ENCODE results near the gene FOXA1.

The FOXA1 gene

DNA sequence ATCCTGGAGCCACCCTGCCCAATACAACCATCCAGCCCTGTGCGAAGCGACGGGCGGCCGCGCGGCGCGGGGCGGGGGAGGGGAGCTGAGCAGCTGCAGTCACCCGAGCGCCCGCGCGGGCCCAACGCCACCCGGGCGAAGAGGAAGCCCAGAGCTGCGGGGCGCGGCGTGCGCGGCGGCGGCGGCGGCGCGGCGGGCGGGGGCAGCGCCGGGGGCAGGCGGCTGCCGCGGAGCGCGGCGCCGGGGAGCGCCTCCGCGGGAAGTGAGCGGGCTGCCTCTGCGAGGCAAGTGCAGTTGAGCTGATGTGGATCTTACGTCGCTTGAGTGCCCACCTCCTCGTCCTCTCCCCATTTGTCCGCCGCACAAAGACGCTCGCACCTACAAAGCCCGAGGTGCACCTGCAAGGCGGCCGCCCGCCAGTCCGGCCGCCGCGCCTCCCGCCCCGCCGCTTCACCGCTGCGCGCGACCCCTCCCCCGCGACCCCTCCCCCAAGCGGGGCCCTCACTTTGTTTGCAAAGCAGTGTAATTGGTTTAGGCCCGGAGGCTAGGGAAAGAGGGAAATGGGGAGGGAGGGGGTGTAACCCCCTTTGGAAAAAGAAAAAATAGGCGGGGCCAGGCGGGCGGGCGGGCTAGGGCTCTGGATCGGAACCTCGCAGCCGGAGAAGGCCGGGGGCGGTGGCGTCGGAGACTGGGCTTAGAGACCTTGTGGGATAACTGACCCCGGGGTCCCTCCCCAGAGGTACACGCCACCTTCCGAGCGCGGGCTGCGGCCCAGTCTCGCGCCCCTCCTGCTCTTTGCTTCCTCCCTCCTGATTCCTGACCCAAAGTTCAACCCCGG is at the start of gene FOXA1, which contains the start of gene TTC6:
FOXA1 (minus strand) TSS at position 279 of the 838 bp plus-strand sequence; CDS start at position 2, 277 bp downstream.
TTC6 (plus strand) TSS at position 659 of the 838 bp plus-strand sequence. CDS start 26,436 bp downstream, outside the sequence.
- H3K27me3 Mint-ChIP-seq: peaks cover 81% of the 10 kb centered on the region
- H3K27ac Mint-ChIP-seq: peak within 1 kb of the TSS; percentile 82
- peaks cover 33% of the 10 kb centered on the region for H3K4me1 Mint-ChIP-seq (ENCODE audit: low read depth)
- peaks cover 22% of the 10 kb centered on the region for H3K36me3 Mint-ChIP-seq (ENCODE audit: low read depth)
- peaks cover 3% of the 10 kb centered on the region for H3K9me3 Mint-ChIP-seq
- H3K4me3 Mint-ChIP-seq: peak within 1 kb of the TSS; percentile 76

DNA sequence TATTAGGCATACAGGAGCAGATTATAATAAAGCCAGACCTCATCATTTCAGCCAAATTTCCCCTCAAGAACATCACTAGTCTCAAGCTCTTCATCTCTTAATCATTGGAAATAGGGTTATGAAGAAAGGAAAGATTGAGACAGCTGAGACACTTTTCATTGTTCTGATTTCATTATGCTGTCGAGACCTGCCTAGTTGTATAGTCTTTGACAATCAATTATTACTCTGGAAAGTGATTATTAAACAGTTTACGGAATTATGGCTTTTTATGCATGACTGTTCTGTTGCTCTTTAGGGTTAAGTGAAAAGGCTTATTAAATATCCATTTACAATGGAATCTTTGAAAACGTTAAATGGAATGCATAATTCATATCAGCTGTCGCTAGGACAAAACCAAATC is 48.7 kb upstream of the FOXA1 start:
- H3K4me3 Mint-ChIP-seq: no peak overlapping the region
- no peaks in the 10 kb centered on the region for H3K4me1 Mint-ChIP-seq (ENCODE audit: low read depth)
- H3K36me3 Mint-ChIP-seq (ENCODE audit: low read depth): no peaks in the 10 kb centered on the region
- H3K27ac Mint-ChIP-seq: no peak overlapping the region
- H3K9me3 Mint-ChIP-seq: no peaks in the 10 kb centered on the region
- no peaks in the 10 kb centered on the region for H3K27me3 Mint-ChIP-seq

DNA sequence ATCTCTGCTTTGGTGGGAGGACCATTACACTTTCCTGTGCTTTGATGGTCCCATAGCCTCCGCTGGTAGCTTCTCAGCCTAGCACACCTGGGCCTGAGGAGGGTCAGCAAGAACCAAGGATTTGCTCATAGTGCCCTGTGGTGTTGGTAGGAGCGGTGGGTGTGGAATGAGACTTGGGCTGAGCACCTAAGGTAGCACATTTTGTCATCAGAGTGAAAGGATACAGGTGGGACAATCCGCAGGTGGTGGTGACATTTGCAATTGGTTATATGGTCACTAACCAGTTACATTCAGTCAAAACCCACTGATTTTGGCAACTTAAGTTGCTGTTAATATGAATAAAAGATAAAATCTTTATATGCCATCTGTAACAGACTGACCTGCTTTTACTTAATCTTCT is 47.1 kb upstream of the FOXA1 start:
- Mint-ChIP-seq H3K27ac (no peak overlapping the region), H3K36me3 (ENCODE audit: low read depth) (no peaks in the 10 kb centered on the region), H3K4me3 (no peak overlapping the region), H3K4me1 (ENCODE audit: low read depth) (no peaks in the 10 kb centered on the region), H3K27me3 (no peaks in the 10 kb centered on the region), H3K9me3 (no peaks in the 10 kb centered on the region)

DNA sequence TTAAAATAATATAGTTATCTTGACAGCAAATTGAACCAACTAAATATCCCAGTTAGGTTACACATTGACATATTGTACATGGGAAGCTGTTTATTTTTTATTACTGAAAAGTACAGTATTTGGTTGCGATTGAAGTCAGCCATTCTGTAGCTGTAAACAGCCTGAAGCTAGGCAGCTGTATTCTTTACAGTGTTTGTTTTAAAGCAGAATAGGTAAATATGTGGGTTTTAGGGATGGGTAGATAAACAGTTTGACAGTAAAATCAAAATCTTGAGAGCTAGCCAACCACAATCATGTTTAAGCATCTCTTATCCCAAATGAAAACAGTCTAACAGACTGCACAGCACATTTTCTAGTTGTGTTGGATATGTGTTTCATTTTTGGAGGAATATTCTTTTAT is 46.1 kb upstream of the FOXA1 start:
- no peak overlapping the region for H3K27ac Mint-ChIP-seq
- H3K4me1 Mint-ChIP-seq (ENCODE audit: low read depth): no peaks in the 10 kb centered on the region
- no peaks in the 10 kb centered on the region for H3K36me3 Mint-ChIP-seq (ENCODE audit: low read depth)
- H3K27me3 Mint-ChIP-seq: no peaks in the 10 kb centered on the region
- H3K4me3 Mint-ChIP-seq: no peak overlapping the region
- H3K9me3 Mint-ChIP-seq: no peaks in the 10 kb centered on the region

DNA sequence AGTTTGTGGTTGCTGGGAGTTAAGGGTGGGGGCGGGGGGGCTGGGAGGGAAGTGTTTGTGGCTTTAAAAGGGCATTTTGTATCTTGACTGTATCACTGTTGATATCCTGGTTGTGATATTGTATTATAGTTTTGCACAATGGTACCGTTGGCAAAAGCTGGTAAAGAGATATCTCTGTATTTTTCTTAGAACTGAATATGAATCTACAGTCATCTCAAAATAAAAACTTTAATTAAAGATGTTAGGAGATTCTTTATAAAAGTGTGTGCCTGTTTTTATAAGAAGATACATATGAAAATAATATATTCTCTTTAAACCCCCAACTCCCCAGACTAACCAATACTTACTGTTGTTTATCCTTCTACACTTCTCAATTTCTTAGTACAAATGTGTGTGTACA is 43.5 kb upstream of the FOXA1 start:
- Mint-ChIP-seq H3K9me3 (peaks cover 10% of the 10 kb centered on the region), H3K36me3 (ENCODE audit: low read depth) (no peaks in the 10 kb centered on the region), H3K27ac (no peak overlapping the region), H3K27me3 (peaks cover 5% of the 10 kb centered on the region), H3K4me1 (ENCODE audit: low read depth) (no peaks in the 10 kb centered on the region), H3K4me3 (no peak overlapping the region)

DNA sequence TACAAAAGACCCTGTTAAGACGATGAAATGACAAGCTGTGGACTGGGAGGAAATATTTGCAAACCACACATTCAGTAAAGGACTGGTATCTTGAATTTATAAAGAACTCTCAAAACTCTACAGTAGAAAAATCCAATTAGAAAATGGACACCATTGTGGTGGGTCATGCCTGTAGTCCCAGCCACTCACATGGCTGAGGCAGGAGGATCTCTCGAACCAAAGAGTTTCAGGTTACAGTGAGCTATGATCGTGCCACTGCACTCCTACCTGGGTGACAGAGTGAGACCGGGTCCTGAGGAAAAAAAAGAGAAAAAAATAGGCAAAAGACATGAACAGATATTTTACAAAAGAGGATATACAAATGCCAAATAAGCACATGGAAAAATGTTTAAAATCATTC is 42.3 kb upstream of the FOXA1 start:
- Mint-ChIP-seq H3K4me1 (ENCODE audit: low read depth) (no peaks in the 10 kb centered on the region), H3K4me3 (no peak overlapping the region), H3K27me3 (peaks cover 5% of the 10 kb centered on the region), H3K9me3 (peaks cover 10% of the 10 kb centered on the region), H3K27ac (no peak overlapping the region), H3K36me3 (ENCODE audit: low read depth) (no peaks in the 10 kb centered on the region)

DNA sequence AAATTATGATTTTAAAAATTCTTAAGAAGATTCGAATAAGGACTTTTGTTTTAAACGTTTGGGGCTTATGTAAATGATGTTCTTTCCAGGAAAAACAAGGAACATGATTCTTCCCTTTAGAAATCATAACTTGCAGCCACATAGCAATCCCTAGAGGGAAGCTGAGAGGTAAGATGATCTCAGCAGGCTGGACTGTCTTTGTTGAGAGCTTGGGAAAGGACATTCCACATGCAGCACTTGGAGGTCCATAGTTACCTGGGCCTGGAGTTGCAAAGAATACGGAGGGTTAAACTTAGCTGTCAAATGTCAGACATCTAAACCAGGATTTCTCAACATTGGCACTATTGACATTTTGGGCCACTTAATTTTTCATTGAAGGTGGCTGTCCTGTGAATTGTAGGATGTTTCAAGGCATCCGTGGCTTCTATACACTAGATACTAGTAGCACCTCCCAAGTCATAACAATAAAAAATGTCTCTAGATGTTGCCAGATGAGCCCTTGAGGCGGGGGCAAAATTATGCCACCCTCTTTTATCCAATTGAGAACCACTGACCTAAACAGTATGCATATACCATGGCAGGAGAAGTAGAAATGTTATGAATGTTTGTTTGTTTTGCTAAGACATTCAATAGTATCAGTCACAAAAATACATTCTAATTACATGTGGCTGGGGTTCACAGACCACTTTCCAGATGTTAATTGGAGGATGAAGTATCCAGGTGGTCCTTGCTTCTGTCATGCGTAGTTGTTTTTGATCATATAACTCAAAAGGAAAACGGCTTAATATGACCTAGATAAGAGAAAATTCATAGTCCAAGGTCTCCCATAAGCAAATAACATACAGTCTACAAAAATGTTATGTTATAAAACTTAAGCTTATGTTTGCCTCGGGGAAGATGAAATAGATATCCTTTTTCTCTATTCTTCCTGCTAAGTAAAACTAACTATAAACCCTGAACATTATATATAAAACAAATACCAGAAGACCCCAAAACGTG is 30.8 kb upstream of the FOXA1 start:
- peaks cover 30% of the 10 kb centered on the region for H3K27me3 Mint-ChIP-seq
- peaks cover 6% of the 10 kb centered on the region for H3K9me3 Mint-ChIP-seq
- no peak overlapping the region for H3K4me3 Mint-ChIP-seq
- H3K4me1 Mint-ChIP-seq (ENCODE audit: low read depth): no peaks in the 10 kb centered on the region
- no peaks in the 10 kb centered on the region for H3K36me3 Mint-ChIP-seq (ENCODE audit: low read depth)
- no peak overlapping the region for H3K27ac Mint-ChIP-seq

DNA sequence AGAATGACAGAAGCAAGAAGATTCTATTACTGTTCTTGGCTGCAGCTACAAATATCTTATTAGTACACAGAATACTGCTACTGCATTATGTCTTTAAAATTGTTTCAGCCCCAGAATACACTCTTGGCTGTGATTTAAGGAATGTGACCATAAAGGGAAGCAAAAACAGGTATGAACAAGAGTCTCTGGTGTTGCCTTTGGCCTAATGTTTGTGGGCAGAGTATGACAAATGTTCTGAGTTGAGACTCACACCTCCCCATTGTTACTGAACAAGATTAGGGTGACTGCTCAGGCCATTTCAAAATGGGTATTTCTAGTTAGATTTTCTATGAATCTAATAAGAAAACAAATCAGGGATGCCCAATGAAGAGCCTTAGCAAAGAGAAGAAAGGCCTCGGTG is 28.9 kb upstream of the FOXA1 start:
- peaks cover 37% of the 10 kb centered on the region for H3K27me3 Mint-ChIP-seq
- H3K4me1 Mint-ChIP-seq (ENCODE audit: low read depth): no peaks in the 10 kb centered on the region
- no peak overlapping the region for H3K4me3 Mint-ChIP-seq
- no peak overlapping the region for H3K27ac Mint-ChIP-seq
- H3K36me3 Mint-ChIP-seq (ENCODE audit: low read depth): no peaks in the 10 kb centered on the region
- H3K9me3 Mint-ChIP-seq: peaks cover 2% of the 10 kb centered on the region

DNA sequence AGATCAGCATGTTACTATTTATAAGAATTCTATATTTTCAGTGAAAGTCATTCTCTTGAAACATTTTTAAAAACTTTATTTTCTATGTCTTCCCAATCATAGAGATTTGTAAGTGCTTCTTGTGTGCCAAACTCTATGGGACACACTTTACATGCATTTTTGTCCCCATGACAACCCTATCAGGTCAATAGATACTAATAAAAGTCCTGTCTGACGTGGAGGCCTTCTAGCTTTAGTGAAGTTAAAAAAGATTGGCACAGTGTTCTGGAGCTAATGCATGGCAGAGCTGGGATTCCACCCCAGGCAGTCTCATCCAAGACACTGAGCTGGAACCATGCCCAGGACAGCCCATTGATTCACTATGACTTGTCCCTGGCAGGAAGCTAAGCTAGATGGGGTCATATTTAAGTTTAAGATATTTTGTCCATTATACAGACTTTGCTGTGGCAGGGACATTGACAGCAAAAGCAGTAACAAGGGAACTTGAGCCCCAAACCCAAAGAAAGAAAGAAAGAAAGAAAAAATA is 28.4 kb upstream of the FOXA1 start:
- Mint-ChIP-seq H3K36me3 (ENCODE audit: low read depth) (no peaks in the 10 kb centered on the region), H3K4me3 (no peak overlapping the region), H3K27ac (no peak overlapping the region), H3K9me3 (peaks cover 6% of the 10 kb centered on the region), H3K4me1 (ENCODE audit: low read depth) (no peaks in the 10 kb centered on the region), H3K27me3 (peaks cover 37% of the 10 kb centered on the region)

DNA sequence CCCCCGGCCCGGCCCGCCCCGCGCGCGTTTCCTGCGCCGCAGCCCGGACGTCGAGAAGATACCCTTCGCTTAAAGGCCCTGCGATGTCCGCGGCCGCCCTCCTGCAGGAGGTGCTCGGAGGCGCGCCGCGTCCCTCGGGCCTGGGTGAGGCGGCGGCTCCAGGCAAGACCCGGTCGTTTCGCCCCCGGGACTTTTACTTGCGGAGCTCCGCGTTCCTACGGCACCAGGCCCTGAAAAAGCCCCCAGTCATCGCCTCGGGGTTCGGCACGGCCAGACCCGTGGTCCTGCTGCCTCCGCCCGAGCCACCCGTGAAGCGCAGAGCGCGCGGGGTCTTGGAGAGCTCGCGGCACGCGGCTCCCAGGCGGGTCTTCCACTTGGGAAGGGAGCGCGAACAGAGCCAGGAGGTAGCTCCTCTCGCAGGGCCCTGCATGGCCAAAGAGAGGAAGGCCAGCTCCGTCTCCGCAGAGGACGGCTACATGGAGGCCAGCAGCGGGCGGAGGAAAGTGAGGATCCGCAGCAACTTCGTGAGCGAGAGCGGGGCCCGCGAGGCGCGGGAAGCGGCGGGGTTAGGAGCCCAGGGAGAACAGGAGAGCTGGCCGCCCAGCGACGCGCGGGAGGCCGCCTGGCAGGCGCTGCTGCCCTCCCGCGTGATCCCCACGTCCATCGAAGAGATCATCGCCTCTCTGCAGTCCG is 27.3 kb upstream of the FOXA1 start:
- H3K4me1 Mint-ChIP-seq (ENCODE audit: low read depth): no peaks in the 10 kb centered on the region
- no peaks in the 10 kb centered on the region for H3K36me3 Mint-ChIP-seq (ENCODE audit: low read depth)
- no peak overlapping the region for H3K27ac Mint-ChIP-seq
- no peak overlapping the region for H3K4me3 Mint-ChIP-seq
- peaks cover 6% of the 10 kb centered on the region for H3K9me3 Mint-ChIP-seq
- H3K27me3 Mint-ChIP-seq: peaks cover 37% of the 10 kb centered on the region

DNA sequence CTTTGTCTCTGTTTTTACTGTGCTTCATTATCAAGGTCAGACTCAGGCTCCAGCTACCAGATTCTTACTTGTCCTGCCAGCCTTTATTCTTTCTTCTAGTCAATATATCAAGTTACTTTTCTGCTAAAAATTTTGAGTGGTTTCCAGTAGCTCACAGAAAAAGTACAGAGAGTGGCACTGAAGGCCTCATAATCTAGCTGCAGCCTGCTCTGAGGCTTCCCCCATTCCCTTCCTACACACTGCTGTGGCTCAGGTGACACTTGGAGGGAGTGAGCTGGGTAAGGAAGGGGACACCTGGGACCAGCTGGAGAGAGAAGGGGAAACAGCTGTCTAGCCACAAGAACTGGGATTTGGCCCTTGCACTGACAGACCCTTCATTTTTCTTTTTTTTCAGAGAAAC is 25.8 kb upstream of the FOXA1 start:
- Mint-ChIP-seq H3K27me3 (peaks cover 37% of the 10 kb centered on the region), H3K36me3 (ENCODE audit: low read depth) (no peaks in the 10 kb centered on the region), H3K27ac (no peak overlapping the region), H3K4me1 (ENCODE audit: low read depth) (no peaks in the 10 kb centered on the region), H3K4me3 (no peak overlapping the region), H3K9me3 (peaks cover 10% of the 10 kb centered on the region)

DNA sequence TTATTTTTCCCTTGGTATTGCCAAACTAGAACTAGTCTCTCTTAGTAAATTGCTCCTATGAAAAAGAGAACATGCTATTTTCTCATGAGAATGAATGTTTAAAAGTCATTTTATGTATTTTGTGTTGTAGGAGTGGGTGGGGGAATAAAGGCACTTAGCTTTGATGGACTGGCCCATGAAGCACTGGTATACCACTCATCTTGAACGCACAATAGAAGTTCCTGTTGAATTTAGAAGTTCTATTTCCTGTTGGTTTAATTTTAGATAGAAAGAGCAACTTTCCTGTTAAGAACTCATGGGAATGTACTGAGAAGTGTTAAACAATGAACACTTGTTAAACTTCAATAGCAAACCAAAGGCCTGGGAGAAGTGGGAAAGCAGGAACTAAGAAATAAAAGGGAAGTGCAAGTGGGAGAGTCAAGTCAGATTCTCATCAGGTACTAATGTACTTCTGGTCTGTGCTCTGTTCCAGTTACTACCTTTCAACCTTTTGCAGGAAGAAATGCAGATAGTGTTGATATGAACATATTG is 23.5 kb upstream of the FOXA1 start:
- H3K27me3 Mint-ChIP-seq: peaks cover 40% of the 10 kb centered on the region
- no peak overlapping the region for H3K4me3 Mint-ChIP-seq
- no peaks in the 10 kb centered on the region for H3K4me1 Mint-ChIP-seq (ENCODE audit: low read depth)
- H3K27ac Mint-ChIP-seq: no peak overlapping the region
- peaks cover 25% of the 10 kb centered on the region for H3K9me3 Mint-ChIP-seq
- H3K36me3 Mint-ChIP-seq (ENCODE audit: low read depth): no peaks in the 10 kb centered on the region

DNA sequence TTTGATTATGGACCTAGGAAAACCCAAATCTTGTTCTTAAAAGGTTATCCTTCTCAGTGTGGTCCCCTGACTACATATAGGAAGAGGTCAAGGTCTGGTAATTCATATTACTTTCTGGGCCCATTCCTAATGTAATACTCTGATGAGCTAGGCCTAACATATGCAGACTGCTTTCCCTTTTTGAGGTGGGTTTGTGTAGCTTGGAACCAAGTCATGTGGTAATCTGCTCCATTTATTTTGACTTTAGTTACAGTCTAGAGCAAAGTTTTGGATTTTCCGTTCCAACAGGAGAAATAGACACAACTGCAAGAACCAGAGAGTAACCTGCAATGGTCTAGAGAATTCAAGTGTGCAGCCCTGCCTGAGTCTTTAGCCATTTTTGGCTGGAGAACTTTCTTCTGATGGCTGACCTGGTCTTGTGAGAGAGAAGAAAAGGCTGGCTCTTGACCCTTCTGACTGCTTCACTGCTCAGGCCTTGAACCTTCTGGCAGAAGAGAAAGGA is 22.9 kb upstream of the FOXA1 start:
- Mint-ChIP-seq H3K9me3 (peaks cover 28% of the 10 kb centered on the region), H3K4me3 (no peak overlapping the region), H3K27me3 (peaks cover 35% of the 10 kb centered on the region), H3K4me1 (ENCODE audit: low read depth) (no peaks in the 10 kb centered on the region), H3K36me3 (ENCODE audit: low read depth) (no peaks in the 10 kb centered on the region), H3K27ac (no peak overlapping the region)

DNA sequence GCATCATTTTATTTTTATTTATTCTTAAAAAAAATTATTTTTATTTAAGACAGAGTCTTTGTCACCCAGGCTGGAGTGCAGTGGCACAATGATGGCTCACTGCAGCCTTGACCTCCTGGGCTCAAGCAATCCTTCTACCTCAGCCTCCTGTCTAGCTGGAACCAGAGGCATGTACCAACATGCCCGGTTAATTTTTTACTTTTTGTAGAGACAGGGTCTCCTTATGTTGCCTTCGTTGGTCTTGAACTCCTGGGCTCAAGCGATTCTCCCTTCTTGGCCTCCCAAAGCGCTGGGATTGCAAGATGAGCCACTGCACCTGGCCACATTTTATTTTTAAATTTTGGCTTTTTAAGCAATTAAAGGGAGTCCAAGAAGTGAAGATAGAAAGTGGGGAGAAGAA is 21.8 kb upstream of the FOXA1 start:
- no peak overlapping the region for H3K4me3 Mint-ChIP-seq

More for the DNA sequence above, 21.8 kb upstream of the FOXA1 start:
- Mint-ChIP-seq H3K36me3 (ENCODE audit: low read depth) (no peaks in the 10 kb centered on the region), H3K4me1 (ENCODE audit: low read depth) (no peaks in the 10 kb centered on the region), H3K9me3 (peaks cover 32% of the 10 kb centered on the region), H3K27ac (no peak overlapping the region), H3K27me3 (peaks cover 34% of the 10 kb centered on the region)
